ENCODE results near the gene DDB1. TPM values are rescaled to one million over a fixed set of nuclear protein-coding genes. Genes with fewer than 3 reads are reported as not detected.

The DDB1 gene
- total RNA-seq, 1 donor from 2014 or later = 215 TPM

- H3K4me3 ChIP-seq (ENCODE audit: low read length in 3 of 3) = no peak overlapping the region
- H3K27me3 ChIP-seq (ENCODE audit: control insufficient read depth in 3 of 3, insufficient read depth in 3 of 3, low read length in 3 of 3) = no peaks in the 10 kb centered on the region
- no peak overlapping the region for H3K9ac ChIP-seq (ENCODE audit: low read depth in 1 of 3, low read length in 3 of 3)
- no peak overlapping the region for H3K27ac ChIP-seq (ENCODE audit: low read depth, low read length)
- H3K36me3 ChIP-seq (ENCODE audit: control insufficient read depth in 3 of 3, insufficient read depth in 3 of 3, low read length in 3 of 3) = peaks cover 76 to 90% (median 76%) of the 10 kb centered on the region in 3 donors
- no peaks in the 10 kb centered on the region for H3K9me3 ChIP-seq (ENCODE audit: control insufficient read depth in 3 of 3, low read length in 3 of 3)
- H3K4me1 ChIP-seq (ENCODE audit: control insufficient read depth in 3 of 3, insufficient read depth in 3 of 3, low read length in 3 of 3) = peaks cover 0 to 2% (median under 1%) of the 10 kb centered on the region in 3 donors
These were observed 29.2 kb downstream of the DDB1 start for GRCh38 chr11:61303725-61304124.

GRCh38 chr11:61302550-61302949, 30.4 kb downstream of the DDB1 start:
- Histone ChIP-seq H3K27ac (ENCODE audit: low read depth, low read length) (no peak overlapping the region), H3K4me1 (ENCODE audit: control insufficient read depth in 3 of 3, insufficient read depth in 3 of 3, low read length in 3 of 3) (peaks cover 5 to 9% (median 6%) of the 10 kb centered on the region in 3 donors), H3K4me3 (ENCODE audit: low read length in 3 of 3) (no peak overlapping the region), H3K9me3 (ENCODE audit: control insufficient read depth in 3 of 3, low read length in 3 of 3) (no peaks in the 10 kb centered on the region), H3K9ac (ENCODE audit: low read depth in 1 of 3, low read length in 3 of 3) (no peak overlapping the region), H3K36me3 (ENCODE audit: control insufficient read depth in 3 of 3, insufficient read depth in 3 of 3, low read length in 3 of 3) (peaks cover 67 to 81% (median 70%) of the 10 kb centered on the region in 3 donors), H3K27me3 (ENCODE audit: control insufficient read depth in 3 of 3, insufficient read depth in 3 of 3, low read length in 3 of 3) (no peaks in the 10 kb centered on the region)

GRCh38 chr11:61298663-61299244, 34.2 kb downstream of the DDB1 start:
- Histone ChIP-seq H3K9ac (ENCODE audit: low read depth in 1 of 3, low read length in 3 of 3) (no peak overlapping the region), H3K4me1 (ENCODE audit: control insufficient read depth in 3 of 3, insufficient read depth in 3 of 3, low read length in 3 of 3) (peaks cover 24 to 33% (median 29%) of the 10 kb centered on the region in 3 donors), H3K36me3 (ENCODE audit: control insufficient read depth in 3 of 3, insufficient read depth in 3 of 3, low read length in 3 of 3) (peaks cover 50 to 57% (median 50%) of the 10 kb centered on the region in 3 donors), H3K9me3 (ENCODE audit: control insufficient read depth in 3 of 3, low read length in 3 of 3) (no peaks in the 10 kb centered on the region), H3K27me3 (ENCODE audit: control insufficient read depth in 3 of 3, insufficient read depth in 3 of 3, low read length in 3 of 3) (peaks cover 0 to 3% (median 0%) of the 10 kb centered on the region in 3 donors), H3K4me3 (ENCODE audit: low read length in 3 of 3) (no peak overlapping the region), H3K27ac (ENCODE audit: low read depth, low read length) (no peak overlapping the region)

- Histone ChIP-seq H3K9me3 (ENCODE audit: control insufficient read depth in 3 of 3, low read length in 3 of 3) (no peaks in the 10 kb centered on the region), H3K9ac (ENCODE audit: low read depth in 1 of 3, low read length in 3 of 3) (no peak overlapping the region), H3K4me1 (ENCODE audit: control insufficient read depth in 3 of 3, insufficient read depth in 3 of 3, low read length in 3 of 3) (peaks cover 28 to 38% (median 33%) of the 10 kb centered on the region in 3 donors), H3K27me3 (ENCODE audit: control insufficient read depth in 3 of 3, insufficient read depth in 3 of 3, low read length in 3 of 3) (peaks cover 0 to 3% (median 0%) of the 10 kb centered on the region in 3 donors), H3K27ac (ENCODE audit: low read depth, low read length) (peak overlapping the region; percentile 44), H3K36me3 (ENCODE audit: control insufficient read depth in 3 of 3, insufficient read depth in 3 of 3, low read length in 3 of 3) (peaks cover 42 to 49% (median 43%) of the 10 kb centered on the region in 3 donors), H3K4me3 (ENCODE audit: low read length in 3 of 3) (no peak overlapping the region)
These were observed 35.2 kb downstream of the DDB1 start for GRCh38 chr11:61297746-61298145.

GRCh38 chr11:61297341-61297740, 35.6 kb downstream of the DDB1 start:
- H3K27ac ChIP-seq (ENCODE audit: low read depth, low read length) = peak overlapping the region; percentile 44
- H3K4me1 ChIP-seq (ENCODE audit: control insufficient read depth in 3 of 3, insufficient read depth in 3 of 3, low read length in 3 of 3) = peaks cover 28 to 38% (median 33%) of the 10 kb centered on the region in 3 donors
- H3K36me3 ChIP-seq (ENCODE audit: control insufficient read depth in 3 of 3, insufficient read depth in 3 of 3, low read length in 3 of 3) = peaks cover 38 to 44% (median 39%) of the 10 kb centered on the region in 3 donors
- no peak overlapping the region for H3K4me3 ChIP-seq (ENCODE audit: low read length in 3 of 3)
- H3K27me3 ChIP-seq (ENCODE audit: control insufficient read depth in 3 of 3, insufficient read depth in 3 of 3, low read length in 3 of 3) = peaks cover 0 to 3% (median 3%) of the 10 kb centered on the region in 3 donors
- no peak overlapping the region for H3K9ac ChIP-seq (ENCODE audit: low read depth in 1 of 3, low read length in 3 of 3)
- no peaks in the 10 kb centered on the region for H3K9me3 ChIP-seq (ENCODE audit: control insufficient read depth in 3 of 3, low read length in 3 of 3)

- H3K4me3 ChIP-seq (ENCODE audit: low read length in 3 of 3) = peak overlapping the region in 2 of 3 donors; percentile 70 to 73
These were observed 37.3 kb downstream of the DDB1 start for GRCh38 chr11:61295596-61295926.

GRCh38 chr11:61294717-61295595, 37.9 kb downstream of the DDB1 start, which contains the start of gene VWCE:
Gene VWCE (minus strand): TSS chr11:61295316. CDS start chr11:61295037, 279 bp downstream.
- Histone ChIP-seq H3K4me1 (ENCODE audit: control insufficient read depth in 3 of 3, insufficient read depth in 3 of 3, low read length in 3 of 3) (peaks cover 28 to 38% (median 33%) of the 10 kb centered on the region in 3 donors), H3K9me3 (ENCODE audit: control insufficient read depth in 3 of 3, low read length in 3 of 3) (no peaks in the 10 kb centered on the region), H3K27me3 (ENCODE audit: control insufficient read depth in 3 of 3, insufficient read depth in 3 of 3, low read length in 3 of 3) (peaks cover 0 to 3% (median 3%) of the 10 kb centered on the region in 3 donors), H3K27ac (ENCODE audit: low read depth, low read length) (no peak within 1 kb of the TSS), H3K36me3 (ENCODE audit: control insufficient read depth in 3 of 3, insufficient read depth in 3 of 3, low read length in 3 of 3) (peaks cover 15 to 21% (median 20%) of the 10 kb centered on the region in 3 donors), H3K4me3 (ENCODE audit: low read length in 3 of 3) (peak within 1 kb of the TSS; percentile 65 to 73 (median 70)), H3K9ac (ENCODE audit: low read depth in 1 of 3, low read length in 3 of 3) (peak within 1 kb of the TSS; percentile 51 to 71 (median 53))

More at GRCh38 chr11:61295596-61295926, 37.3 kb downstream of the DDB1 start:
- Histone ChIP-seq H3K9me3 (ENCODE audit: control insufficient read depth in 3 of 3, low read length in 3 of 3) (no peaks in the 10 kb centered on the region), H3K4me1 (ENCODE audit: control insufficient read depth in 3 of 3, insufficient read depth in 3 of 3, low read length in 3 of 3) (peaks cover 28 to 38% (median 33%) of the 10 kb centered on the region in 3 donors), H3K27me3 (ENCODE audit: control insufficient read depth in 3 of 3, insufficient read depth in 3 of 3, low read length in 3 of 3) (peaks cover 0 to 3% (median 3%) of the 10 kb centered on the region in 3 donors), H3K27ac (ENCODE audit: low read depth, low read length) (no peak overlapping the region), H3K36me3 (ENCODE audit: control insufficient read depth in 3 of 3, insufficient read depth in 3 of 3, low read length in 3 of 3) (peaks cover 21 to 27% (median 26%) of the 10 kb centered on the region in 3 donors), H3K9ac (ENCODE audit: low read depth in 1 of 3, low read length in 3 of 3) (peak overlapping the region; percentile 33 to 71 (median 45))

GRCh38 chr11:61293867-61294716, 38.8 kb downstream of the DDB1 start:
- peaks cover 7 to 13% (median 12%) of the 10 kb centered on the region in 3 donors for H3K36me3 ChIP-seq (ENCODE audit: control insufficient read depth in 3 of 3, insufficient read depth in 3 of 3, low read length in 3 of 3)
- H3K4me1 ChIP-seq (ENCODE audit: control insufficient read depth in 3 of 3, insufficient read depth in 3 of 3, low read length in 3 of 3) = peaks cover 28 to 38% (median 33%) of the 10 kb centered on the region in 3 donors
- no peaks in the 10 kb centered on the region for H3K9me3 ChIP-seq (ENCODE audit: control insufficient read depth in 3 of 3, low read length in 3 of 3)
- H3K27ac ChIP-seq (ENCODE audit: low read depth, low read length) = no peak overlapping the region
- peaks cover 0 to 3% (median 3%) of the 10 kb centered on the region in 3 donors for H3K27me3 ChIP-seq (ENCODE audit: control insufficient read depth in 3 of 3, insufficient read depth in 3 of 3, low read length in 3 of 3)
- H3K4me3 ChIP-seq (ENCODE audit: low read length in 3 of 3) = peak overlapping the region; percentile 65 to 73 (median 70)
- peak overlapping the region; percentile 51 to 71 (median 53) for H3K9ac ChIP-seq (ENCODE audit: low read depth in 1 of 3, low read length in 3 of 3)

- no peak overlapping the region for H3K27ac ChIP-seq (ENCODE audit: low read depth, low read length)
- H3K27me3 ChIP-seq (ENCODE audit: control insufficient read depth in 3 of 3, insufficient read depth in 3 of 3, low read length in 3 of 3) = peaks cover 0 to 3% (median 3%) of the 10 kb centered on the region in 3 donors
- H3K9ac ChIP-seq (ENCODE audit: low read depth in 1 of 3, low read length in 3 of 3) = no peak overlapping the region
- no peak overlapping the region for H3K4me3 ChIP-seq (ENCODE audit: low read length in 3 of 3)
- H3K36me3 ChIP-seq (ENCODE audit: control insufficient read depth in 3 of 3, insufficient read depth in 3 of 3, low read length in 3 of 3) = peaks cover 0 to 4% (median 4%) of the 10 kb centered on the region in 3 donors
- H3K4me1 ChIP-seq (ENCODE audit: control insufficient read depth in 3 of 3, insufficient read depth in 3 of 3, low read length in 3 of 3) = peaks cover 22 to 31% (median 22%) of the 10 kb centered on the region in 3 donors
- no peaks in the 10 kb centered on the region for H3K9me3 ChIP-seq (ENCODE audit: control insufficient read depth in 3 of 3, low read length in 3 of 3)
These were observed 40.5 kb downstream of the DDB1 start for GRCh38 chr11:61292356-61292755.

Data from skeletal muscle tissue (tissue), 4 donors.